H1 (cell line): Measurements from ENCODE around the gene PLD5.
"Not testable (repeated sequence)": the region's sequence is repeated elsewhere in the genome, so short reads cannot be mapped to it uniquely, and the experiment has no call there.

Source experiments
- ATF3 ChIP-seq: IDR thresholded peaks from 2 replicates; pipeline ENCODE4 v1.6.1; 2011; ENCODE audit warnings: low read depth, mild to moderate bottlenecking, low read length; ENCODE audit not compliant: insufficient read depth
- BACH1 ChIP-seq: IDR thresholded peaks from 2 replicates; pipeline ENCODE4 v1.6.1; 2012; ENCODE audit warnings: low read length, improper control_type of control experiment
- BCL11A ChIP-seq, 2 experiments: IDR thresholded peaks; one replicate each; pipeline ENCODE4 v1.6.1; 2011; ENCODE audit warnings: low read depth in 2 of 2, low read length in 2 of 2, mild to moderate bottlenecking in 2 of 2
- CTCF ChIP-seq, 3 experiments: IDR thresholded peaks; 1 replicate in 2 of 3; 2 replicates in 1 of 3; pipeline versions ENCODE4 v1.5.1 to v1.6.1; 2011; ENCODE audit warnings: low read length in 3 of 3, mild to moderate bottlenecking in 3 of 3, inconsistent platforms in 2 of 3, low read depth in 1 of 3, moderate library complexity in 1 of 3; ENCODE audit not compliant: insufficient read depth in 1 of 3; ENCODE audit errors: control extremely low read depth in 1 of 3
- JUN ChIP-seq: IDR thresholded peaks from 2 replicates; pipeline ENCODE4 v1.6.1; 2011; ENCODE audit warnings: low read depth, mild to moderate bottlenecking, improper control_type of control experiment, low read length
- POLR2A ChIP-seq, 2 experiments: IDR thresholded peaks; 1 replicate in 1 of 2; 2 replicates in 1 of 2; pipeline ENCODE4 v1.6.1; 2011; ENCODE audit warnings: low read depth in 2 of 2, low read length in 2 of 2, mild to moderate bottlenecking in 2 of 2; ENCODE audit errors: control extremely low read depth in 1 of 2
- RXRA ChIP-seq: IDR thresholded peaks from 2 replicates; pipeline ENCODE4 v1.6.1; 2011; ENCODE audit warnings: low read depth, mild to moderate bottlenecking, low read length, moderate library complexity; ENCODE audit not compliant: insufficient read depth
- SP1 ChIP-seq: IDR thresholded peaks from 2 replicates; pipeline ENCODE4 v1.6.1; 2011; ENCODE audit warnings: low read depth, low read length
- ZNF274 ChIP-seq: IDR thresholded peaks from 2 replicates; pipeline ENCODE4 v1.7.0; 2012; ENCODE audit warnings: low read length, borderline replicate concordance; ENCODE audit errors: extremely low read depth

- not testable (repeated sequence) for TF ChIP-seq RXRA; ZNF274; BACH1; POLR2A (IDR thresholded peaks at IDR 0.05; ENCODE audit: control extremely low read depth in 1 of 2, low read depth in 2 of 2, low read length in 2 of 2); CTCF (IDR thresholded peaks at IDR 0.05; ENCODE audit: control extremely low read depth in 1 of 3, insufficient read depth in 1 of 3, low read depth in 1 of 3, low read length in 3 of 3); ATF3; JUN; BCL11A (IDR thresholded peaks at IDR 0.05; ENCODE audit: low read depth in 2 of 2, low read length in 2 of 2); SP1
Measured at GRCh38 chr1:242293781-242294180, 230.7 kb downstream of the PLD5 start.
